Upper lobe of left lung (tissue), 6 donors: ENCODE data around the gene SLC49A3. TPM values are rescaled to one million over a fixed set of nuclear protein-coding genes. Genes with fewer than 3 reads are reported as not detected.
A peak's percentile ranks its signal among the peaks of the same experiment; 100 is the strongest.

Source experiments
- ATAC-seq, 2 donors: fragments of 200-7000 bp; cut with Tn5 transposase; one replicate each; pipeline ENCODE4 v1.9.1; 2022; ENCODE audit warnings: mild to moderate bottlenecking in 2 of 2, moderate library complexity in 2 of 2; ENCODE audit not compliant: low FRiP score in 2 of 2
- DNase-seq, 2 donors: peaks; one replicate each; pipeline ENCODE4 v3.0.0-alpha.2; 2019 to 2020
- H3K27ac ChIP-seq, 4 donors: fragments of 200-600 bp; sonication (generic); one replicate each; pipeline ENCODE4 v1.5.1; 2016 to 2019
- H3K27me3 ChIP-seq, 4 donors: fragments of 200-600 bp; sonication (generic); one replicate each; pipeline ENCODE4 v1.5.1; 2017 to 2019
- H3K36me3 ChIP-seq, 4 donors: fragments of 200-600 bp; sonication (generic); one replicate each; pipeline ENCODE4 v1.5.1; 2016 to 2019
- H3K4me1 ChIP-seq, 4 donors: fragments of 200-600 bp; sonication (generic); one replicate each; pipeline ENCODE4 v1.5.1; 2018 to 2019
- H3K4me3 ChIP-seq, 4 donors: fragments of 200-600 bp; sonication (generic); one replicate each; pipeline ENCODE4 v1.5.1; 2017 to 2019; ENCODE audit warnings: mild to moderate bottlenecking in 2 of 4, moderate library complexity in 1 of 4
- H3K9me3 ChIP-seq, 4 donors: fragments of 200-600 bp; sonication (generic); one replicate each; pipeline ENCODE4 v1.5.1; 2018 to 2019
- EP300 ChIP-seq, 4 donors: sonication (generic); formaldehyde crosslinking; IDR thresholded peaks; one replicate each; pipeline ENCODE4 v1.5.1; 2017; ENCODE audit warnings: antibody characterized with exemption in 4 of 4, control low read depth in 2 of 4
- POLR2A ChIP-seq, 4 donors: fragments of 450-650 bp; IDR thresholded peaks; one replicate each; pipeline ENCODE4 v1.5.1; 2016 to 2017; ENCODE audit warnings: antibody characterized with exemption in 4 of 4, mild to moderate bottlenecking in 2 of 4
- POLR2AphosphoS5 ChIP-seq, 2 donors: sonication (generic); formaldehyde crosslinking; IDR thresholded peaks; one replicate each; pipeline ENCODE4 v1.5.1; 2017; ENCODE audit warnings: antibody characterized with exemption in 2 of 2
- WGBS, 2 donors: methylation state at CpG; one replicate each; pipeline ENCODE4 v1.1.5; 2017 to 2018; 5-methylcytosine and 5-hydroxymethylcytosine counted together
- total RNA-seq, 6 donors: library from RNA; depleted of rRNA in 4 of 6; stranded (reverse); fragments of >200 nt in 4 of 6; gene quantifications; one replicate each; pipeline versions ENCODE4 v1.1.0 to v1.2.1, GENCODE V29; 2016 to 2021
- TF ChIP-seq, protein P1 (sequence below), 6 experiments: fragments of 450-650 bp in 4 of 6; fragments of 200-600 bp in 2 of 6; sonication (generic) in 2 of 6; IDR thresholded peaks; one replicate each; pipeline ENCODE4 v1.5.1; 2016 to 2019; ENCODE audit warnings: antibody characterized with exemption in 6 of 6
- donor health status: DM: no; HTN: no; CAD: no; lungs with moderate emphysema.
- donor health status: DM: no; HTN: yes; CAD: no; lungs with severe emphysema.

The SLC49A3 gene
- total RNA-seq, 6 donors from 2014 or later, result 12.2 to 65.0 (median 32.3) TPM

DNA sequence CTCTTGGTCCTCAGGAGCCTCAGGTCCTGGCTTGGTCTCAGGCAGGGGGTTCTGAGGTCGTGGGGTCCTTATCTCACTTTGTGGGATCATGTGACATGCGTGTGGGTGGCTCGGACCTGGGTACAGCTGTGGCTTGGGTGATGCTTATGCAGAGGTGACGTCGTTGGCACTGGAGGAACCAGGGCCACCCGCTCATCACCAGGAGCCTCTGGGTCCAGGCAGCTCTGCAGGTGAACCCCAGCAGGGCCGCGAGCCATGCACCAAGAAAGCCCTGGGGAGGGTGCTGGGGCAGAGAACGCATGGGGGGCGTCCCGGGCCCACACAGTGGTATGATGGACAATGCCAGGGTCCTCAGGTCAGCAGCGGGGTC lies 23.6 kb downstream of the SLC49A3 start:
- Histone ChIP-seq H3K27ac (no peak overlapping the region), H3K4me1 (peaks cover 7 to 21% (median 8%) of the 10 kb centered on the region in 4 donors), H3K27me3 (no peaks in the 10 kb centered on the region), H3K36me3 (peaks cover 0 to 6% (median 0%) of the 10 kb centered on the region in 4 donors), H3K4me3 (no peak overlapping the region), H3K9me3 (no peaks in the 10 kb centered on the region)
- DNase-seq (no peak), ATAC-seq (no peak)
- 81 to 96% methylated on average over 11 to 12 of the region's 12 CpGs for WGBS, 2 donors
- TF ChIP-seq, protein P1, sequence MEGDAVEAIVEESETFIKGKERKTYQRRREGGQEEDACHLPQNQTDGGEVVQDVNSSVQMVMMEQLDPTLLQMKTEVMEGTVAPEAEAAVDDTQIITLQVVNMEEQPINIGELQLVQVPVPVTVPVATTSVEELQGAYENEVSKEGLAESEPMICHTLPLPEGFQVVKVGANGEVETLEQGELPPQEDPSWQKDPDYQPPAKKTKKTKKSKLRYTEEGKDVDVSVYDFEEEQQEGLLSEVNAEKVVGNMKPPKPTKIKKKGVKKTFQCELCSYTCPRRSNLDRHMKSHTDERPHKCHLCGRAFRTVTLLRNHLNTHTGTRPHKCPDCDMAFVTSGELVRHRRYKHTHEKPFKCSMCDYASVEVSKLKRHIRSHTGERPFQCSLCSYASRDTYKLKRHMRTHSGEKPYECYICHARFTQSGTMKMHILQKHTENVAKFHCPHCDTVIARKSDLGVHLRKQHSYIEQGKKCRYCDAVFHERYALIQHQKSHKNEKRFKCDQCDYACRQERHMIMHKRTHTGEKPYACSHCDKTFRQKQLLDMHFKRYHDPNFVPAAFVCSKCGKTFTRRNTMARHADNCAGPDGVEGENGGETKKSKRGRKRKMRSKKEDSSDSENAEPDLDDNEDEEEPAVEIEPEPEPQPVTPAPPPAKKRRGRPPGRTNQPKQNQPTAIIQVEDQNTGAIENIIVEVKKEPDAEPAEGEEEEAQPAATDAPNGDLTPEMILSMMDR (IDR thresholded peaks at IDR 0.05), result no peak
- TF ChIP-seq EP300 (IDR thresholded peaks at IDR 0.05) (no peak), POLR2AphosphoS5 (IDR thresholded peaks at IDR 0.05) (no peak), POLR2A (IDR thresholded peaks at IDR 0.05) (no peak)

DNA sequence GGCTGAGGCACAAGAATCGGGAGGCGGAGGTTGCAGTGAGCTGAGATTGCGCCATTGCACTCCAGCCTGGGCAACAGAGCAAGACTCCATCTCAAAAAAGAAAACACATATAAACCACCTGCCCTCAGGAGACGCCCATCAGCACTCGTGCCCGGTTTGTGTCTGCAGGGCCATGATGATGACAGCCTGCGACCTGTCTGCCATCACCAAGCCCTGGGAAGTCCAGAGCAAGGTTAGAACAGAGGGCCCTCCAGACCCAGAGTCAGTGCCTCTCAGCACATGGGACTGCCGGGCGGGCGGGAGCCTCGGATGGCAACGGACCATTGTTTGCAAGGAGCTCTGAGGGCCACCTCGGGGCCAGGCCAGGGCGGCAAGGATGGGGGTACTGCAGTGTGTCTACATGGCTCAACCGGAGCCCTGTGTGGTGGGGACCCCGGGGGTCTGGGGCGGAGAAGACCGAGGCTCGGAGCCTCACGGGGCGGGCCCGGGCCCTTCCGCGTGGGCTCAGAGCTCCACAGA lies 24.2 kb downstream of the SLC49A3 start:
- 95 to 97% methylated on average over 18 to 24 of the region's 24 CpGs for WGBS, 2 donors
- Histone ChIP-seq H3K27me3 (no peaks in the 10 kb centered on the region), H3K4me3 (peak overlapping the region in 2 of 4 donors; percentile 62 to 95), H3K27ac (no peak overlapping the region), H3K9me3 (no peaks in the 10 kb centered on the region), H3K36me3 (no peaks in the 10 kb centered on the region), H3K4me1 (peaks cover 7 to 21% (median 8%) of the 10 kb centered on the region in 4 donors)
- DNase-seq (peak in 1 of 2 donors; percentile 85), ATAC-seq (no peak)
- no peak for TF ChIP-seq POLR2A (IDR thresholded peaks at IDR 0.05)
- no peak for TF ChIP-seq EP300 (IDR thresholded peaks at IDR 0.05)
- TF ChIP-seq POLR2AphosphoS5 (IDR thresholded peaks at IDR 0.05), result no peak
- TF ChIP-seq, protein P1 (IDR thresholded peaks at IDR 0.05), result no peak

DNA sequence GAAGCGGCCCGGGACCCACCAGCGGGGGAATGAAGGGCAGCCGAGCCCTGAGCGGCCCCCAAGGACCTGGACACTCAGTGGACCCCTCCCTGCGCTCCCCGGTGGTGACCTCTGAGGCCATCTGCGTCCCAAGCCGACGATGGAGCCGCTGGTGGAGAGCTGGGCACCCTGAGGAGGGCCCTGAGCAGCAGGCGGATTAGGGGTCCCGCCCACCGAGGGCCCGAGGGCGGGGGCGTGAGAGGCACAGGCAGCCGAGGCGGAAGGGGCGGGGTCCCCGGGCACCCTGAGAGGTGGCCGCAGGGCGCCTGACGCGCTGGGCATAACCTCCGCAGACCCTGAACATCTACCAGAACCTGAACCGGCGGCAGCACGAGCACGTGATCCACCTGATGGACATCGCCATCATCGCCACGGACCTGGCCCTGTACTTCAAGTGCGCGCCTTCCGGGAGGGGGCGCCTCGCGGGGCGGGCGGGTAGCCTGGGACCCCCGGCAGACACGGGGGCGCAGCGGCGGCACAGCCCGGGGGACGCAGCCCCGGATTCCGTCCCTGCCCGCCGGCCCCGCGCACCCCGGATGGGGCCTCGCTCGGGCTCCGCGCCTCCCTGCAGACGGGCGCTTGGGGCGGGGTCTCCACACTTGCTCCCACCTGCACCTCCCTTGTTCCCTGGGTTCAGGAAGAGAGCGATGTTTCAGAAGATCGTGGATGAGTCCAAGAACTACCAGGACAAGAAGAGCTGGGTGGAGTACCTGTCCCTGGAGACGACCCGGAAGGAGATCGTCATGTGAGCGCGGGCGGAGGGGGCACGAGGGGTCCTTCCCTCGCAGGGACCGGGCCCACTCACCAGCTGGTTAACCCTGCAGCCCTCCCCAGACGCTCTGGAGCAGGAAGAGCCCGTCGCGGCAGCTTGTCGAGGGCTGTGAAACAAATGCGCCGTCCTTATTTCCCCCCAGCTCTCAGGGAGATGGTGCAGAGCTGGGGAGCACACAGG lies 25.2 kb downstream of the SLC49A3 start:
- no peaks in the 10 kb centered on the region for H3K27me3 ChIP-seq
- 3 to 21% methylated on average over 7 to 55 of the region's 80 CpGs for WGBS, 2 donors
- H3K36me3 ChIP-seq, result no peaks in the 10 kb centered on the region
- DNase-seq (peak; percentile 75 to 94), ATAC-seq (peak in 1 of 2 donors; percentile 81)
- peak overlapping the region; percentile 62 to 95 (median 74) for H3K4me3 ChIP-seq
- TF ChIP-seq POLR2A (IDR thresholded peaks at IDR 0.05), result peak in 1 of 4 donors; percentile 43
- TF ChIP-seq EP300 (IDR thresholded peaks at IDR 0.05), result no peak
- TF ChIP-seq POLR2AphosphoS5 (IDR thresholded peaks at IDR 0.05), result peak in 1 of 2 donors; percentile 20
- TF ChIP-seq, protein P1 (IDR thresholded peaks at IDR 0.05), result peak in 1 of 6 experiments; percentile 16
- H3K27ac ChIP-seq, result peak overlapping the region; percentile 50 to 76 (median 68)
- H3K4me1 ChIP-seq, result peaks cover 7 to 21% (median 8%) of the 10 kb centered on the region in 4 donors
- no peaks in the 10 kb centered on the region for H3K9me3 ChIP-seq

DNA sequence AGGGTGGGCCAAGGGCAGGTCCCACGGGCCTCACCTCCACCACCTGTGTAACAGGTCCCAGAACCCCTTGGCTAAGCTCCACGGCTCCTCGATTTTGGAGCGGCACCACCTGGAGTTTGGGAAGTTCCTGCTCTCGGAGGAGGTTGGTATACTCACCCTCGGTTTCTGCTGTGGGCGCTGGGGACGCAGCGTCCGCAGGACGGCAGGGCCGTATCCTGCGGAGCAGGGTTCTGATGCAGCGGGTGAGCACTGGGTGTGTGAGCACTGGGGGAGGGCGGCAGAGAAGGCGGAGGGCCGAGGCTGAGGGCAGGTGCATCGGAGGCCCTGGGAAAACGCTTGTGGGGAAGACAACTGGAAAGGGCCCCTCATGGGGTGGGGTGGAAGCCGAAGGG lies 25.9 kb downstream of the SLC49A3 start:
- H3K9me3 ChIP-seq, result no peaks in the 10 kb centered on the region
- H3K27me3 ChIP-seq, result no peaks in the 10 kb centered on the region
- peak overlapping the region in 2 of 4 donors; percentile 63 to 74 for H3K27ac ChIP-seq
- peak in 1 of 2 donors; percentile 3 for ATAC-seq
- H3K4me3 ChIP-seq, result peak overlapping the region; percentile 62 to 95 (median 74)
- WGBS, 2 donors, result 37 to 44% methylated on average over 6 to 20 of the region's 20 CpGs
- no peak for DNase-seq
- TF ChIP-seq EP300 (IDR thresholded peaks at IDR 0.05) (no peak), POLR2A (IDR thresholded peaks at IDR 0.05) (no peak), POLR2AphosphoS5 (IDR thresholded peaks at IDR 0.05) (no peak)
- TF ChIP-seq, protein P1 (IDR thresholded peaks at IDR 0.05), result no peak
- H3K36me3 ChIP-seq, result no peaks in the 10 kb centered on the region
- peaks cover 7 to 21% (median 8%) of the 10 kb centered on the region in 4 donors for H3K4me1 ChIP-seq
